IMR-90 (cell line): ENCODE measurements around the gene CHAT. TPM values are rescaled to one million over a fixed set of nuclear protein-coding genes. Genes with fewer than 3 reads are reported as not detected.

Source experiments
- ATAC-seq: fragments of 200-7000 bp; cut with Tn5 transposase; 2 replicates; pipeline ENCODE4 v1.9.1; 2020; ENCODE audit warnings: low read depth, mild to moderate bottlenecking, moderate library complexity
- BruUV-seq: library from RNA; stranded (reverse); fragments of 400-500 nt; replicated peaks from 2 replicates; lab custom pipeline; 2021; lab: Mats Ljungman, UMichigan
- CTCF ChIA-PET: fragments of 300-600 bp; formaldehyde crosslinking; extraction: SDS; loops from one replicate; lab custom pipeline; 2021; ENCODE audit warnings: antibody characterized with exemption; lab: Yijun Ruan, JAX
- POLR2A ChIA-PET: fragments of 300-600 bp; sonication (Branson Sonifier 250); formaldehyde crosslinking; loops from one replicate; lab custom pipeline; 2022; ENCODE audit warnings: antibody characterized with exemption; ENCODE audit not compliant: unreplicated experiment; lab: Charles Lee
- DNase-seq: peaks from one replicate; pipeline ENCODE4 v3.0.0; 2013
- H2AFZ ChIP-seq: replicated peaks from 2 replicates; pipeline ENCODE3; 2013; ENCODE audit warnings: low read length, mild to moderate bottlenecking; ENCODE audit not compliant: poor library complexity
- H2AK5ac ChIP-seq: 2 replicates; pipeline ENCODE4 v1.6.1; 2013; ENCODE audit warnings: low read depth, low read length, inconsistent platforms
- H2AK9ac ChIP-seq: replicated peaks from 2 replicates; pipeline ENCODE3; 2013; ENCODE audit warnings: mild to moderate bottlenecking, low read depth, low read length, moderate library complexity; ENCODE audit not compliant: poor library complexity
- H2BK120ac ChIP-seq: 2 replicates; pipeline ENCODE4 v1.6.1; 2013; ENCODE audit warnings: low read depth, low read length, inconsistent platforms
- H2BK15ac ChIP-seq: 3 replicates; pipeline ENCODE4 v1.6.1; 2013; ENCODE audit warnings: low read depth, low read length, inconsistent platforms
- H2BK20ac ChIP-seq: 2 replicates; pipeline ENCODE4 v1.6.1; 2013; ENCODE audit warnings: low read depth, mild to moderate bottlenecking, inconsistent platforms, low read length, moderate library complexity
- H2BK5ac ChIP-seq: 2 replicates; pipeline ENCODE4 v1.6.1; 2013; ENCODE audit warnings: mild to moderate bottlenecking, low read depth, low read length, inconsistent platforms; ENCODE audit not compliant: poor library complexity, severe bottlenecking
- H3K14ac ChIP-seq: replicated peaks from 2 replicates; pipeline ENCODE4 v1.6.1; 2013; ENCODE audit warnings: low read depth, low read length, inconsistent platforms
- H3K18ac ChIP-seq: 2 replicates; pipeline ENCODE4 v1.6.1; 2013; ENCODE audit warnings: low read depth, low read length, control low read depth
- H3K23ac ChIP-seq: 2 replicates; pipeline ENCODE4 v1.6.1; 2013; ENCODE audit warnings: low read depth, low read length, inconsistent platforms
- H3K27ac ChIP-seq: 2 replicates; pipeline ENCODE4 v1.5.1; 2013; ENCODE audit warnings: mild to moderate bottlenecking, control low read depth, low read length; ENCODE audit not compliant: insufficient read depth
- H3K27me3 ChIP-seq: 2 replicates; pipeline ENCODE4 v1.6.1; 2013; ENCODE audit warnings: low read length; ENCODE audit not compliant: control insufficient read depth, insufficient read depth
- H3K36me3 ChIP-seq: 2 replicates; pipeline ENCODE4 v1.6.1; 2013; ENCODE audit warnings: low read length, mixed read lengths; ENCODE audit not compliant: control insufficient read depth, insufficient read depth
- H3K4ac ChIP-seq: 2 replicates; pipeline ENCODE4 v1.6.1; 2013; ENCODE audit warnings: low read depth, low read length, inconsistent platforms
- H3K4me1 ChIP-seq: 2 replicates; pipeline ENCODE4 v1.6.1; 2013; ENCODE audit warnings: low read length, mixed read lengths; ENCODE audit not compliant: control insufficient read depth, insufficient read depth
- H3K4me2 ChIP-seq: 2 replicates; pipeline ENCODE4 v1.6.1; 2013; ENCODE audit warnings: low read depth, mild to moderate bottlenecking, control low read depth, low read length, moderate library complexity
- H3K4me3 ChIP-seq: 2 replicates; pipeline ENCODE4 v1.5.1; 2013; ENCODE audit warnings: low read depth, mild to moderate bottlenecking, control low read depth, low read length, moderate library complexity; ENCODE audit not compliant: insufficient read depth
- H3K56ac ChIP-seq: 2 replicates; pipeline ENCODE4 v1.6.1; 2013; ENCODE audit warnings: low read length, inconsistent platforms; ENCODE audit not compliant: insufficient read depth; ENCODE audit errors: extremely low read depth
- H3K79me1 ChIP-seq, 2 experiments: 2 replicates each; pipeline ENCODE4 v1.6.1; 2013; ENCODE audit warnings: low read length in 2 of 2, inconsistent platforms in 1 of 2, low read depth in 1 of 2
- H3K9ac ChIP-seq: 2 replicates; pipeline ENCODE4 v1.6.1; 2013; ENCODE audit warnings: low read depth, low read length, control low read depth
- H3K9me1 ChIP-seq: 2 replicates; pipeline ENCODE4 v1.6.1; 2013; ENCODE audit warnings: low read length, inconsistent platforms; ENCODE audit not compliant: insufficient read depth
- H3K9me3 ChIP-seq: 2 replicates; pipeline ENCODE4 v1.6.1; 2013; ENCODE audit warnings: low read length; ENCODE audit not compliant: control insufficient read depth, insufficient read depth
- H4K20me1 ChIP-seq: 2 replicates; pipeline ENCODE4 v1.6.1; 2013; ENCODE audit warnings: low read length, inconsistent platforms; ENCODE audit not compliant: insufficient read depth
- H4K5ac ChIP-seq: 2 replicates; pipeline ENCODE4 v1.6.1; 2013; ENCODE audit warnings: mild to moderate bottlenecking, low read depth, low read length, control low read depth
- H4K8ac ChIP-seq, 2 experiments: 2 replicates each; pipeline ENCODE4 v1.6.1; 2013; ENCODE audit warnings: low read depth in 2 of 2, low read length in 2 of 2, control low read depth in 1 of 2, inconsistent platforms in 1 of 2
- H4K91ac ChIP-seq: 2 replicates; pipeline ENCODE4 v1.6.1; 2013; ENCODE audit warnings: low read depth, low read length, inconsistent platforms; ENCODE audit not compliant: insufficient read depth
- CHD1 ChIP-seq: IDR thresholded peaks from 2 replicates; pipeline ENCODE4 v1.6.1; 2012; ENCODE audit warnings: low read depth, low read length, improper control_type of control experiment
- CTCF ChIP-seq: conservative IDR thresholded peaks from 2 replicates; pipeline ENCODE4 v1.5.1; 2012; ENCODE audit warnings: mild to moderate bottlenecking, low read depth, low read length, improper control_type of control experiment
- POLR2A ChIP-seq: IDR thresholded peaks from 2 replicates; pipeline ENCODE4 v1.6.1; 2012; ENCODE audit warnings: mild to moderate bottlenecking, low read depth, low read length
- RAD21 ChIP-seq: IDR thresholded peaks from 2 replicates; pipeline ENCODE4 v1.6.1; 2012; ENCODE audit warnings: low read length, improper control_type of control experiment
- RCOR1 ChIP-seq: IDR thresholded peaks from 2 replicates; pipeline ENCODE4 v1.6.1; 2012; ENCODE audit warnings: mild to moderate bottlenecking, low read length, improper control_type of control experiment; ENCODE audit not compliant: insufficient replicate concordance
- WGBS, 2 experiments: methylation state at CpG; one replicate each; pipeline versions ENCODE4 v1.1.5 to v1.1.7; 2013; ENCODE audit warnings: missing lambda C conversion rate in 2 of 2; ENCODE audit not compliant: insufficient read length in 1 of 2; ENCODE audit errors: extremely low coverage in 2 of 2; 5-methylcytosine and 5-hydroxymethylcytosine counted together
- dilution Hi-C: fragments of 300-500 bp; cut with HindIII; formaldehyde crosslinking; loops from one replicate; pipeline ENCODE4 v1.14.3; 2018; ENCODE audit warnings: low sequenced_read_pairs; ENCODE audit not compliant: unreplicated experiment
- in situ Hi-C: fragments of 300-500 bp; cut with MboI; formaldehyde crosslinking; loops from 3 replicates; pipeline ENCODE4 v1.14.3; 2019; ENCODE audit warnings: low sequenced_read_pairs, inconsistent platforms, mixed read lengths
- intact Hi-C: fragments of 100-400 bp; cut with micrococcal nuclease; formaldehyde crosslinking; loops from 2 replicates; pipeline ENCODE4 v1.10.0; 2022
- polyA plus RNA-seq, 3 experiments: library from polyadenylated mRNA; depleted of rRNA; stranded (reverse); fragments of >200 nt; gene quantifications; 2 replicates each; pipeline ENCODE4 v1.2.3, GENCODE V29; 2012; ENCODE audit warnings: low replicate concordance in 1 of 3
- total RNA-seq: library from RNA; depleted of rRNA; stranded (reverse); fragments of >200 nt; gene quantifications from 2 replicates; pipeline ENCODE4 v1.2.3, GENCODE V29; 2012

Gene CHAT
- total and polyA plus RNA-seq, 2 of the 4 experiments (the other 2 are of a cell fraction): not detected

DNA sequence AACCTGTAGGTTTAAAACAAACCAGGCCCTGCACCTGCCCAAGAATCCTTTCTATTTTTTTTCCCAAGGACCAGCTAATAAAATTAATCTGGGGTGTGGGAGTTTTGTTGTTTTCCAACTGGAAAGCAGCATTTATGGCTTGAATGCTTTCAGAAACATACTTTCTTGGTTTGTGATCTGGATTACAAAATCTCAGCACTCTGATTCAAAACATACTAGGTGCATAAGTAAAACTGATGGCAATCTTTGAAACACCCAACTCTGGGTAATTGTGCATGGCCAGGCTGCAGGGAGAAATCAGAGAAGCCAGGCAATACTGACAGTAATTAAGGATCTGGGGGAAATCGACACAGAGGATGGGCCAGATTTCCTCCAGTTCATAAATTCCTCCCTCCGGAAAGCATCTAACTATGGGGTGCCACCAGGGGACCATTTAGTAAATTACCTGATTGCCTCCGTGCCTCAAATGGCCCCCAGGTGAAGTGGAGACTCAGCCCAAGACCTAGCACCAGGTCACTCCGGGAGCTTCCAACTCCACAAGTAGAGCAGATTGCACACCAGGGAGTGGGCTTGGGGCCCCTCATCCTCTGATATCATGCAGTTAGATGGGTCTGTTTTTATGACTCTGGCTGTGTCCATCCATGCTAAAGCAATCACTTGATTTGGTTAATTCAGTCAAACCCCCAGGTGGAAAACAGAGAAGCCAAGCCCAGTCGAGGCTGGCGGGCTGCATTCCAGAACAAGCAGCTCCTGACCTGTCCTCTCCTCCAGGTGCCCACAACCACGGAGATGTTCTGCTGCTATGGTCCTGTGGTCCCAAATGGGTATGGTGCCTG lies 50.4 kb downstream of the CHAT start (continued):
- no peak for TF ChIP-seq RAD21

DNA sequence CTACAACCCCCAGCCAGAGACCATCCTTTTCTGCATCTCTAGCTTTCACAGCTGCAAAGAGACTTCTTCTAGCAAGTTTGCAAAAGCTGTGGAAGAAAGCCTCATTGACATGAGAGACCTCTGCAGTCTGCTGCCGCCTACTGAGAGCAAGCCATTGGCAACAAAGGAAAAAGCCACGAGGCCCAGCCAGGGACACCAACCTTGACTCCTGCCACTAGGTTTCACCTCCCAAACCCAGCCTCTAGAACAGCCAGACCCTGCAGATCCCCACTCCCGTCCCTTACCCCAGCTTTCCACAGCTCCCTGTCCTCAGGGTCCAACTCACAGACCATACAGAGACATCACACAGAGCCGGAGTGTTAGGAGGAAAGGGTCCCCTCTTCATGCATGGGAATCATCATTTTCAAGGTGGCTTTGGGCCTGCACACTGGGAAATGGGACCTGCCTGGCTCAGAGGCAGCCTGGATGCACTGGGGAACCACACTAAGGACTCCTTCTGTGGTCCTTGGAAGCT lies 51.1 kb downstream of the CHAT start:
- H3K79me1 ChIP-seq: no peaks in the 10 kb centered on the region
- no peaks in the 10 kb centered on the region for H4K20me1 ChIP-seq
- no peak overlapping the region for H2AK9ac ChIP-seq
- ATAC-seq (no peak), DNase-seq (no peak)
- H3K9me1 ChIP-seq: no peaks in the 10 kb centered on the region
- H2BK120ac ChIP-seq: no peak overlapping the region
- H2BK5ac ChIP-seq: no peak overlapping the region
- WGBS, 2 experiments: no CpG with 5 or more reads among the region's 4 CpGs
- no peak overlapping the region for H3K14ac ChIP-seq
- no peak overlapping the region for H3K23ac ChIP-seq
- no TSS peak for BruUV-seq
- intact Hi-C loops: no loop called here
- no peak overlapping the region for H2BK20ac ChIP-seq
- H2BK15ac ChIP-seq: no peak overlapping the region
- no peak overlapping the region for H3K4me3 ChIP-seq
- no peaks in the 10 kb centered on the region for H3K4me1 ChIP-seq
- H3K9ac ChIP-seq: no peak overlapping the region
- H2AFZ ChIP-seq: no peak overlapping the region
- no peak overlapping the region for H4K5ac ChIP-seq
- no peaks in the 10 kb centered on the region for H3K36me3 ChIP-seq
- no peak overlapping the region for H3K18ac ChIP-seq
- CTCF ChIA-PET: no interaction called here
- no peak overlapping the region for H4K8ac ChIP-seq
- in situ Hi-C loops: no loop called here
- dilution Hi-C loops: no loop called here
- no peak overlapping the region for H3K56ac ChIP-seq
- no peak overlapping the region for H3K27ac ChIP-seq
- H2AK5ac ChIP-seq: no peak overlapping the region
- POLR2A ChIA-PET: no interaction called here
- H4K91ac ChIP-seq: no peak overlapping the region
- peaks cover 5% of the 10 kb centered on the region; the same call in 1 of the 2 replicates for H3K27me3 ChIP-seq
- no peak overlapping the region for H3K4me2 ChIP-seq
- H3K4ac ChIP-seq: no peak overlapping the region
- TF ChIP-seq POLR2A: no peak
- TF ChIP-seq CTCF: no peak
- TF ChIP-seq RCOR1: no peak
- no peak for TF ChIP-seq CHD1
- H3K9me3 ChIP-seq: no peaks in the 10 kb centered on the region
